Fibroblast of lung (primary cell): ENCODE data around the gene ADGRG3. TPM values are rescaled to one million over a fixed set of nuclear protein-coding genes. Genes with fewer than 3 reads are reported as not detected.

Experiments
- DNase-seq, 2 donors: peaks; one replicate each; pipeline versions ENCODE4 v3.0.0 to v3.0.0-alpha.2; 2010; ENCODE audit warnings: low read depth in 2 of 2
- H2AFZ ChIP-seq: 2 replicates; pipeline ENCODE4 v1.5.1; 2012; ENCODE audit warnings: low read length, control low read depth, inconsistent platforms
- H3K27ac ChIP-seq: 2 replicates; pipeline ENCODE4 v1.5.1; 2011; ENCODE audit warnings: low read length, control low read depth; ENCODE audit not compliant: insufficient read depth
- H3K27me3 ChIP-seq: 2 replicates; pipeline ENCODE4 v1.5.1; 2011; ENCODE audit warnings: mild to moderate bottlenecking, low read length; ENCODE audit not compliant: control insufficient read depth, insufficient read depth
- H3K36me3 ChIP-seq: 2 replicates; pipeline ENCODE4 v1.5.1; 2011; ENCODE audit warnings: low read length; ENCODE audit not compliant: control insufficient read depth, insufficient read depth
- H3K4me1 ChIP-seq: 2 replicates; pipeline ENCODE4 v1.5.1; 2011; ENCODE audit warnings: low read length; ENCODE audit not compliant: control insufficient read depth, insufficient read depth; ENCODE audit errors: extremely low read depth
- H3K4me2 ChIP-seq: 2 replicates; pipeline ENCODE4 v1.5.1; 2011; ENCODE audit warnings: low read length, control low read depth; ENCODE audit not compliant: insufficient read depth; ENCODE audit errors: extremely low read depth
- H3K4me3 ChIP-seq, 4 experiments: fragments of 200-600 bp in 1 of 4; sonication (generic) in 1 of 4; replicated peaks in 1 of 4; 2 replicates each; pipeline ENCODE4 v1.5.1; 2011 to 2016; ENCODE audit warnings: low read length in 4 of 4, low read depth in 3 of 4, mild to moderate bottlenecking in 3 of 4, control low read depth in 2 of 4, inconsistent platforms in 1 of 4, mixed read lengths in 1 of 4; ENCODE audit not compliant: insufficient read depth in 1 of 4; ENCODE audit errors: control extremely low read depth in 1 of 4
- H3K79me2 ChIP-seq: 2 replicates; pipeline ENCODE4 v1.5.1; 2012; ENCODE audit warnings: mild to moderate bottlenecking, low read length, inconsistent platforms; ENCODE audit not compliant: control insufficient read depth, insufficient read depth
- H3K9ac ChIP-seq: 2 replicates; pipeline ENCODE4 v1.5.1; 2011; ENCODE audit warnings: mild to moderate bottlenecking, low read length, control low read depth; ENCODE audit not compliant: insufficient read depth
- H3K9me3 ChIP-seq: 2 replicates; pipeline ENCODE4 v1.5.1; 2012; ENCODE audit warnings: low read depth, low read length; ENCODE audit not compliant: control insufficient read depth, insufficient read depth
- H4K20me1 ChIP-seq: 2 replicates; pipeline ENCODE4 v1.5.1; 2011; ENCODE audit warnings: low read length; ENCODE audit not compliant: control insufficient read depth, insufficient read depth; ENCODE audit errors: extremely low read depth
- CTCF ChIP-seq, 2 donors: IDR thresholded peaks in 1 of 2; conservative IDR thresholded peaks in 1 of 2; 1 replicate in 1 of 2; 2 replicates in 1 of 2; pipeline ENCODE4 v1.5.1; 2011 to 2012; ENCODE audit warnings: low read length in 2 of 2, control low read depth in 1 of 2, inconsistent platforms in 1 of 2, low read depth in 1 of 2, mild to moderate bottlenecking in 1 of 2
- EZH2 ChIP-seq: IDR thresholded peaks from 2 replicates; pipeline ENCODE4 v1.5.1; 2012; ENCODE audit warnings: low read length, control low read depth, mild to moderate bottlenecking; ENCODE audit errors: missing control alignments
- polyA plus RNA-seq, 2 donors: library from polyadenylated mRNA; depleted of rRNA in 1 of 2; stranded (reverse) in 1 of 2; unstranded in 1 of 2; fragments of >200 nt; gene quantifications; 2 replicates each; pipeline ENCODE4 v1.2.1, GENCODE V29; 2011 to 2012; ENCODE audit warnings: missing spikeins in 1 of 2
- total RNA-seq: library from RNA; depleted of rRNA; stranded (reverse); fragments of >200 nt; gene quantifications from 2 replicates; pipeline ENCODE4 v1.2.1, GENCODE V29; 2014

ADGRG3 gene
- total and polyA plus RNA-seq, 2 donors (not counting 1 experiment from before 2014, with no cell fraction given) = not detected

- H3K9ac ChIP-seq = no peak overlapping the region
- H3K36me3 ChIP-seq = no peaks in the 10 kb centered on the region
- H3K79me2 ChIP-seq = no peaks in the 10 kb centered on the region
- H2AFZ ChIP-seq = no peak overlapping the region
- H3K27ac ChIP-seq = no peak overlapping the region
- H4K20me1 ChIP-seq = no peaks in the 10 kb centered on the region
- DNase-seq = no peak
- no peaks in the 10 kb centered on the region for H3K9me3 ChIP-seq
- H3K4me2 ChIP-seq = no peak overlapping the region
- no peaks in the 10 kb centered on the region for H3K4me1 ChIP-seq
- H3K27me3 ChIP-seq = no peaks in the 10 kb centered on the region
- no peak overlapping the region for H3K4me3 ChIP-seq
- TF ChIP-seq CTCF (conservative IDR thresholded peaks at IDR 0.05 in 1 of 2, IDR thresholded peaks at IDR 0.05 in 1 of 2; ENCODE audit: low read depth in 1 of 2, low read length in 2 of 2) = no peak
- no peak for TF ChIP-seq EZH2
These were observed 16.5 kb upstream of the ADGRG3 start for GRCh38 chr16:57651344-57652333.

GRCh38 chr16:57652695-57653471, 15.2 kb upstream of the ADGRG3 start:
- H3K27ac ChIP-seq = no peak overlapping the region
- H3K79me2 ChIP-seq = no peaks in the 10 kb centered on the region
- no peak overlapping the region for H3K4me3 ChIP-seq
- H3K27me3 ChIP-seq = no peaks in the 10 kb centered on the region
- no peaks in the 10 kb centered on the region for H4K20me1 ChIP-seq
- H3K9me3 ChIP-seq = no peaks in the 10 kb centered on the region
- TF ChIP-seq EZH2 (no peak), CTCF (conservative IDR thresholded peaks at IDR 0.05 in 1 of 2, IDR thresholded peaks at IDR 0.05 in 1 of 2; ENCODE audit: low read depth in 1 of 2, low read length in 2 of 2) (no peak)
- no peak overlapping the region for H3K4me2 ChIP-seq
- no peaks in the 10 kb centered on the region for H3K36me3 ChIP-seq
- no peak overlapping the region for H2AFZ ChIP-seq
- DNase-seq = no peak
- H3K9ac ChIP-seq = no peak overlapping the region
- no peaks in the 10 kb centered on the region for H3K4me1 ChIP-seq

- Histone ChIP-seq H3K9me3 (no peaks in the 10 kb centered on the region), H3K36me3 (no peaks in the 10 kb centered on the region), H3K79me2 (no peaks in the 10 kb centered on the region), H3K27ac (no peak overlapping the region), H3K9ac (no peak overlapping the region), H4K20me1 (no peaks in the 10 kb centered on the region), H3K4me1 (no peaks in the 10 kb centered on the region), H2AFZ (no peak overlapping the region), H3K4me3 (no peak overlapping the region), H3K27me3 (no peaks in the 10 kb centered on the region), H3K4me2 (no peak overlapping the region)
- TF ChIP-seq EZH2 (no peak), CTCF (conservative IDR thresholded peaks at IDR 0.05 in 1 of 2, IDR thresholded peaks at IDR 0.05 in 1 of 2; ENCODE audit: low read depth in 1 of 2, low read length in 2 of 2) (no peak)
- no peak for DNase-seq
These were observed 14.2 kb upstream of the ADGRG3 start for GRCh38 chr16:57653936-57654335.
